Middle frontal gyrus (tissue), 1 donor: Measurements from ENCODE around the gene COL18A1.

ENCODE experiments used
- DNase-seq: peaks from one replicate; pipeline ENCODE4 v3.0.0-alpha.2; 2015; ENCODE audit warnings: low spot score; ENCODE audit errors: extremely low spot score

The COL18A1 gene

GRCh38 chr21:45478115-45478801 is 73.3 kb downstream of the COL18A1 start:
- DNase-seq = peak; percentile 29

GRCh38 chr21:45478816-45479669 is 74.1 kb downstream of the COL18A1 start:
- no peak for DNase-seq

- DNase-seq = no peak
These were observed 75.0 kb downstream of the COL18A1 start for GRCh38 chr21:45479691-45480675.

GRCh38 chr21:45480701-45481500 is 75.9 kb downstream of the COL18A1 start:
- DNase-seq = no peak

GRCh38 chr21:45481566-45481965 is 76.6 kb downstream of the COL18A1 start:
- no peak for DNase-seq

GRCh38 chr21:45481977-45482898 is 77.3 kb downstream of the COL18A1 start:
- no peak for DNase-seq

GRCh38 chr21:45482899-45483821 is 78.2 kb downstream of the COL18A1 start:
- no peak for DNase-seq

GRCh38 chr21:45484318-45484717 is 79.4 kb downstream of the COL18A1 start:
- no peak for DNase-seq

- DNase-seq = no peak
These were observed 80.9 kb downstream of the COL18A1 start for GRCh38 chr21:45485686-45486442.

- DNase-seq = no peak
These were observed 81.6 kb downstream of the COL18A1 start for GRCh38 chr21:45486443-45487160.

- DNase-seq = no peak
These were observed 82.3 kb downstream of the COL18A1 start for GRCh38 chr21:45487161-45487806.

GRCh38 chr21:45487891-45488600 is 83.1 kb downstream of the COL18A1 start:
- DNase-seq = no peak

- no peak for DNase-seq
These were observed 84.2 kb downstream of the COL18A1 start for GRCh38 chr21:45488931-45489721.

GRCh38 chr21:45489722-45489982 is 84.7 kb downstream of the COL18A1 start:
- DNase-seq = no peak

GRCh38 chr21:45490049-45490731 is 85.2 kb downstream of the COL18A1 start:
- no peak for DNase-seq
